GM19324 (cell line): ENCODE results near the gene RACGAP1.

Source experiments
- ATAC-seq: cut with Tn5 transposase; IDR thresholded peaks from one replicate; pipeline ENCODE4 v1.9.1; 2021; ENCODE audit warnings: mild to moderate bottlenecking, moderate library complexity; ENCODE audit not compliant: unreplicated experiment, low FRiP score

RACGAP1 gene, protein sequence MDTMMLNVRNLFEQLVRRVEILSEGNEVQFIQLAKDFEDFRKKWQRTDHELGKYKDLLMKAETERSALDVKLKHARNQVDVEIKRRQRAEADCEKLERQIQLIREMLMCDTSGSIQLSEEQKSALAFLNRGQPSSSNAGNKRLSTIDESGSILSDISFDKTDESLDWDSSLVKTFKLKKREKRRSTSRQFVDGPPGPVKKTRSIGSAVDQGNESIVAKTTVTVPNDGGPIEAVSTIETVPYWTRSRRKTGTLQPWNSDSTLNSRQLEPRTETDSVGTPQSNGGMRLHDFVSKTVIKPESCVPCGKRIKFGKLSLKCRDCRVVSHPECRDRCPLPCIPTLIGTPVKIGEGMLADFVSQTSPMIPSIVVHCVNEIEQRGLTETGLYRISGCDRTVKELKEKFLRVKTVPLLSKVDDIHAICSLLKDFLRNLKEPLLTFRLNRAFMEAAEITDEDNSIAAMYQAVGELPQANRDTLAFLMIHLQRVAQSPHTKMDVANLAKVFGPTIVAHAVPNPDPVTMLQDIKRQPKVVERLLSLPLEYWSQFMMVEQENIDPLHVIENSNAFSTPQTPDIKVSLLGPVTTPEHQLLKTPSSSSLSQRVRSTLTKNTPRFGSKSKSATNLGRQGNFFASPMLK

DNA sequence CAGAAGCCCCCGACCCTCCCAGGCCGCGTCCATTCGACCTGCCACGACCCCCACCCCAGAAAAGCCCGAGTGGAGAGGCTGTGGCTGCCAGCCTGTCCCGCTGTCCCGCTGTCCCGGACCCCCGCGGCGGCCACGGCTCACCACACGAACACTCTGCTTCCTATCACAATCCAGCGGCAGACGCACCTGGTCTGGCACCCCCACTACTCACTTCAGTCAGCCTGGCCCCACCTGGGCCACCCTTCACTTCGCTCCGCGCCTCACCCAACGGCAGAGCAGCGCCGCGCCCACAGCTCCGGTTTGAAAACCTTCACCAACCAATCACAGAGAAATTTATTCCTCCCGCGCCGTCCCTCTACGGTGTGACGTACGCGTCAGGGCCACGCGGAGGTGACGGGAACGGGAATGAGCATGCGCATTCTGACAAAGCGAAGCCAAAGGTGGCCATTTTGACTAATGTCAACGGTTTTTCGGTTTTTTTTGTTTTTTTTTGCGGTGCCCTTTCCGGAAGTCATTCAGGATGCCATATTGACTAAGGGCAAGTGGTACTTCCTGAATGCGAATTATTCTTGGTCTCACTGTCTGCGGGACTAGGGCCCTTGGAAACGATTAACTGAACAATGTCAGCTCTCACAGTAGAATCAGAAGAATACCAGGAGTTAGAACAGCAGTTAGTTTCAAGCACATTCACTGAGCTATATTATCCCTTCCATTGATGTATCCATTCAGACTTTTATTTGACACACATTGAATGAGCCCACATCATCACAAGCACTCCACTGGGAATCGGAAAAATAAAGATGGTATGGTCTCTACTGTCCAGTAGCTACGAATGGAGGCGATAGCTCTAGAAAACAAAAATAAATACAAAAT, at the start of gene RACGAP1:
RACGAP1 (minus strand) TSS at position 308 of the 873 bp plus-strand sequence. CDS start 8,779 bp downstream, outside the sequence.
- ATAC-seq = peak; percentile 98

DNA sequence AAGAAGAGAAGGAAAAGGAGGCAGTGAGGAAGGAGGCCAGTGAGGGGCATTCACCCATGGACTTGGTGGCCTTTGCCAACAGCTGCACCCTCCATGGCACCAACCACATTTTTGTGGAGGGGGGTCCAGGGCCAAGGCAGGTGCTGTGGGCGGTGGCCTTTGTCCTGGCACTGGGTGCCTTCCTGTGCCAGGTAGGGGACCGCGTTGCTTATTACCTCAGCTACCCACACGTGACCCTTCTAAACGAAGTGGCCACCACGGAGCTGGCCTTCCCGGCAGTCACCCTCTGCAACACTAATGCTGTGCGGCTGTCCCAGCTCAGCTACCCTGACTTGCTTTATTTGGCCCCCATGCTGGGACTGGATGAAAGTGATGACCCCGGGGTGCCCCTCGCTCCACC, 48.4 kb upstream of the RACGAP1 start:
- no peak for ATAC-seq

DNA sequence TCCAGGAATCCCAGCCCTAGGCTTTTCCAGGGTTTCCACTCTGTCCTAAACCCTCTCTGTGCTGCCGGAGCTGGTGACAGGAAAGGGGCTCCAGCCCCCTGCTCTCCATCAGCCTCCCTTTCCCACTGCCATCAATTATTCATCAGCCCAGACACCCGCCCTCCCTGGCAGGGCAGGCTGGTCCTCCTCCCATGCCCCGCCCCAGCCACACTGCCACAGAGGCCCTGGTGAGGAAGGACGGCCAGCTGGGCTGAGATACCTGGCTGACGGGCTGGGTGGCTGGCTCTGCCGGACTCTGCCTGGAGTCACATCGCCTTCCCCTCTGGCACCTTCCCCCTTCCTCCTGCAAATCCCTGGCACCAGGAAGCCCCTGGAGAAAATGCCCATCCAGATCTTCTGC, 47.9 kb upstream of the RACGAP1 start:
- no peak for ATAC-seq

DNA sequence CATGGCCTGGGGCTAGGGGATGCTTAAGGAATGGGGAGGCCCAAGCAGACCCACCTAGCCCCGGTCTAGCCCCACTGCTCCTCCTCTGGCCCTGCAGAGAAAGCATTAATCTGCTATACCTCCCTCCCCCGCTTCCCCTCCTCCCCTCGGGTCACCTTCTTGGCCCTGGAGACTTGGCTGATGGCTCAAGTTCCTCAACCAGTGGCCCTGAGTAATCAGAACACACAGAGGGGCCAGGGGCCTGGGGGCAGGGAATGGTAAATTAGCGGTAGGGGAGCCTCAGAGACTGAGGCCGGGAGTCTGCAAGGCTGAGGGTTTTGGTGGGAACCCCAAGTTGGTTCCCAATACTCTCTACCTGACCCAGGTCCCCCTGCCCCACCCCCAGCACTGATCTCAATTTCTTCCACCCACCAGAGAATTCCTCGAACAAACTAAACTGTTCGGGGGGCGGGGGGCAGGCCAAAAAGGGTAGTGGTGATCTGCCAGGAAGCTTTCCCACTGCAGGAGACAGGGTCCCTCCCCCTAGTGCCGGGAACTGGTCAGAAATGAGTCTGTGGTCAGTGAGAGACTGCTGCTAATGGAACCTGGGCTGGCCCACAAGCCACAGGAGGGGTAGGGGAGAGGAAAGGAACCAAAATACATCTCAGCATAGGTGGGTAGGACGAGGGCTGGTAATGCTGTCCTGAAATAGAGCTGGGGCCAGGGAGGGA, 47.1 kb upstream of the RACGAP1 start:
- no peak for ATAC-seq

DNA sequence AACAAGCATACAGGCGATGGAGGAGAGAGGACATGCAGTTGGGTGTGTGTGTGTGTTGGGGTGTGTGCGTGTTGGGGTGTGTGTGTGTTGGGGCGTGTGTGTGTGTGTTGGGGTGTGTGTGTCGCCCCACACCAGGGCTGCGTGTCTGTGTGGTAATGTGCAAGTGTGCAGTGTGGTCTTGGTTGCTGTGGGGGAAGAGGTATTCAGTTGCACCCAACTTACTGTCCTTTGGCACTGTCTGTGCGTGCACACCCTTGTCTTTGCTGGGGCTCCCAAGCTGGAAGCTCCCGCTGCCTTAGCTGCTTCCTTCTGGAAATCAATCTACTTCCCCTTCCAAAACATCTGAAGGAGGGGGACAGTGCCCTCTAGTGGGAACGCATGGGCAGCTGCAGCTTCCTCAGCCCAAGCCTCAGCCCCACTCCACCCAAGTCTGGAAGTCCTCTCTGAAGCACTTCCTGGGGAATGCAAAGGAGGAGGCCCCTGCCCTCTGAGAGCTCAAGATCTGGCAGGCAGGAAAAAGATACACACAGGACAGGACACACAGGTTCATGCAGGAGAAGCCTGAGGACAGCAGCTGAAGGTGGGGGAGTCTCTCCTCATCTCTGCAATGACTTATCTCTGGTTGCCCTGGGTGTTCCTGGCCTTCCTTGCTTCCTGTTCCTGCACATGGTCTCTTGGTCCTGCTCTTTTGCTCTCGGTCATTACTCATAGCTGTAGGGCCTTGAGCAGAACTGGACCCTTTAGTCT, 45.2 kb upstream of the RACGAP1 start:
- no peak for ATAC-seq

DNA sequence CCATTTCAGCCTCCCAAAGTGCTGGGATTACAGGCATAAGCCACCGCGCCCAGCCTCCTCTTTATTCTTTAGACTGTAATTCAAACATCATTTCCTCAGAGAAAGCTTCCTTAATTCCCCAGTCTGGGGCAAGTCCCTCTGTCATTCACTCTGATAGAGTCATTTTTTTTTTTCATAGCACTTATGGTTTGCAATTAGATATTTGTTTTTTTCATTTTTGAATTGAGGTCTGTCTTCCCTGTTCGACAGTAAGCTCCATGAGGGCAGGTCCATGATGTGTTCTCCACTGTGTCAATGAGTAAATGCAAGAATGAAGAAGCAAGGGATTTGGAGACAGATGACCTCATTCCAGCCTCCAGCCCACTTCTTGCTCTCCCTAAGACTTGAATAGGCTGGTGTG, 44.2 kb upstream of the RACGAP1 start:
- ATAC-seq = no peak

DNA sequence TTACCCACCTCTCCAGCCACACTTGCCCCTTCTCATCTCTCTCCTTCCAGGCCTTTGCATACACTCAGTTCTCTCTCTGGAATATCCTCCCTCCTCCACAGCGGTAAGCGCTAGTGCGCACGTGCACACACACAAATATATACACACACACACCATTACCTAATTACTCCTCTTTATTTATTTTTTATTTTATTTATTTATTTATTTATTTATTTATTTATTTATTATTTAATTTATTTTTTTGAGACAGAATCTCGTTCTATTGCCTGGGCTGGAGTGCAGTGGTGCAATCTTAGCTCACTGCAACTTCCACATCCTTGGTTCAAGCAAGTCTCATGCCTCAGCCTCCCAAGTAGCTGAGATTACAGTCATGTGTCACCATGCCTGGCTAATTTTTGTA, 43.8 kb upstream of the RACGAP1 start:
- no peak for ATAC-seq

DNA sequence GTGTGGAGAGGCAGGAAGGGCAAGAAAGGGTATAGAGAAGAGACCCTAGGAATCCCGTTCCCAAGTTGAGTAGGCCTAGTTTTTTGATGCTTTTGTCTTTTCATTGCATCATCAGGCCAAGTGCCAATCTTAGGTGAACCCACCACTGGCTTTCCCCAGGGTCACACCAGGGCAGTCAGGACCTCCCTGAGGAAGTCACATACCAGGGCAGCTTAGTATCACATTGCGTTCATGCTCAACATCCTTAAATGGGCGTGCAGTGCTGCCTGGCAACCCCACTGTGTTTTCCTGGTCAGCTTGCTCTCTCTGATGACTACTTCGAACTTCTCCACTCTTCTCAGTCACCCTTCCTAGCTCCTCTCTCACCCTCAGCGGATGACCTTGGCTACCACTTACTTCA, 41.1 kb upstream of the RACGAP1 start:
- ATAC-seq = no peak

DNA sequence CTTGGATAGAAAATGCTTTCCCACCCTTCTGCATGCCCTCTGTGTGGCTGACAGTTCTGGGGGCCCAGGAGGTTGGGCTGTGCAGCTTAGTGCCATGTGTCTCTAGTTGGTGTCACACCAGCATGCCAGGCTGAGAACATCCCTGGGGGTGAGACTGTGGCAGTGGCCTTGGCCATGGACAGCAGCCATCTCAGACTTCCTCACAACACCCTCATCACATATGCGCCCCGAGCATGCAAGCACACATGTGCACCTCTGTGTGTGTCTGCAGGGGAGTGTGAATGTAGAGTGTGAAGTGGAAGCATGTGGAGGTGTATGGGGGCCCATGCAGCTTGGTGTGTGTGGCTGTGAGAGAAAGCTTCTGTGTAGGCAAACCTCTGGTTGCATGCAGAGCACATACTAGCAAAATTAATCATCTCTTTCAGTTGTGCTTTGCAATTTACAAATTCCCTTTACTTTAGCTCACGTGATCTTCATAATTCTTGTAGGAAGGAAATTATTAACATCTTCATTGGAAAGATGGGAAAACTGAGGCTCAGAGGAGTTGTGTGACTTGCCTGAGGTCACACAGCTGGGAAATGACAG, 40.5 kb upstream of the RACGAP1 start:
- ATAC-seq = no peak

DNA sequence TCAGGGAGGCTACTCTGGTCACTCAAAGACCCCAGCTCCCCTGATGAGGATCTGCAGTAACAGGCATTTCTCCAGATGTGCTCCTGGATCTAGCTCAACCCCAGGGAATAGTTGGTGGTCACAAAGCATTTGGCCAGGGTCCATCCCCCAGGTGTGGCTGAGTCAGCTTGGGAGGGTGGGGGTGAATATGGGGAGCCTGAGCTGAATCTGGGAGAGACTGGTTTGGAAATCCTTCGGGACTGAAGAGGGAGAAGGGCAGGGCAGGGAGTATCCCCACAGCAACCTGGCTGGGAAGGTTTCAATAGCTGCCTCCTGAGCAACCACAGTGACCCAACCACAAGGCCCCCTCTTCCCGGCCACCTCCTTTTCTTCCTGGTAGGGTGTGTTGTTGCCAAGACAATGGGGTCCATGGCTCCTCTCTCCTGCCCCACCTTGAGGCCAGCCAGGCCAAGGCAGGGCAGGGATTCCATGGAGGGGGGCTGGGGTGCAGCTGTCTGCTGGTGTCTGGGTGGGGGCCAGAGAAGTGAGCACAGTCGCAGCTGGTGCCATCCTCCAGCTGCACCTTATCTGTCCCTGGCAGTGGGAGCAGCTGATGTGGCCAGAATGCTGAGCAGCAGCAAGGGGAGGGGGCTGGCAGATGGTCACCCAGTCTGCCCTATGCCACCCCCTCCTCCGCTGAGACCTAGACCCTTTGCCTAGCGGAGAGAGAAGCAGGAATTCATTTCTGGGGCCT, 37.6 kb upstream of the RACGAP1 start:
- ATAC-seq = no peak

DNA sequence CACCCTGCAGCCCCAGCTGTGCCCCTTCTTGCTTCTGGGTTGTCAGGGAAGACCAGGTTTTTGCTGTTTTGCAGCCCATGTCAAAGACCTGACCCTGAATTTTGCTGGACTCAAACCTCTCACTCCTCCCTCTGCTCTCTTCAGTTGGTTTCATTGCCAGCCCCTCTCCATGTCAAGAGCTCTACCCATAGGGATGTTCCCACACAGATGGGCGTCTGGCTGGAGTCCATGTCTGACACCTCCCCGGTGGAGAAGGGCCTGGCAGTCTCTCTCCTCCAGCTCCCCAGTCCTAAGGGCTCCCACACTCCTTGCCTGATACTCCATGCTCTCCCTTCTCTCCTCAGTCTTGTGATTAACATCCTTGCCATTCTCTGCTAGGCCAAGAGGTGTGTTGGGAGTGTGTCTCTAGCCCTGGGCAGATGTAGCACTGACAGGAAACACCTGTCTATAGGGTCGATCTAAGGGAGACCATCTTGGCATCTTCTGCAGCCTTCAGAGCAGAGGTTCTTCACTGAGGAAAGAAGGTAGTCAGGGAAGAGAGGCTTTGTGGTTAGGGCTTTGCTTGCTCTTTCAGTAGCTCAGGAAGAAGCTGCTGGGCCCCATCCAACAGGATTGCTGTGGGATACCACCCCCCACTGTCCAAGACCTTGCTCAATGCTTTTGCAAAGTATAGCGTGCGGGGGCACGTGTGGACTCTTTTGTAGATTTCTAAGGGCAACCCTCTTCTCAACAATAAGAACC, 36.8 kb upstream of the RACGAP1 start:
- no peak for ATAC-seq

DNA sequence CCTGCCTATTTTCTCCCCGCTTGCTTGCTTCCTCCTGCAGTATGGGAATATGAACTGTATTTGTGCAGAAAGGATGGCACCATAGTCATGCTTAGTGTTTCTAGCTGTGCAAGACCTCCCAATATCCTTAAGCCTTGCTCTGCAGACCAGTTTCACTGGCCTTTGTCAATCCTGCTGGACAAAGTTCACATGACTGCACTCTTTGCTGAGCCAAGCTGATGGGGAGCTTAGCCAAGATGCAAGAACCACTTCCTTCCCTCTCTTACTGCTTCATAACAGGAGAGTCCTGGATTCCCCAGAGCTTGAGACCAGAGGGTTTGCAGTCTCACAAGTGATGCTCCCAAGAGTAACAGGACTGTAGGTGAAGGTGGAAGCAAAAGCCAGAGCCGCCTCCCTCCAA, 35.9 kb upstream of the RACGAP1 start:
- ATAC-seq = no peak

DNA sequence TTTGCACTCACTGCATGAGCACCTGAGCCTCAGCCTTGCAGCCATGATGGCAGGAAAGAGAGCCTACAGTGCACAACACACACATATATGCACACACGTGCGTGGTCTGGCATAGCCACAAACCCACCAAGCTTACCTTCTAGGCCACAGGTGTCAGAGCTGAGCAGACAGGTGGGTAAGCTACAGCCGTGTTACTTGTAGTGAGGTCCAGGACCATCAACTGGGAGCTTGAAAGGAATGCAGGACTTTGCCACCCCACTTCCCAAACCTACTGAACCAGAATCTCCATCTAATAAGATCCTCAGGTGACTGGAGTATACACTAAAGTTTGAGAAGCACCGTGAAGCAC, 34.8 kb upstream of the RACGAP1 start:
- ATAC-seq = no peak

DNA sequence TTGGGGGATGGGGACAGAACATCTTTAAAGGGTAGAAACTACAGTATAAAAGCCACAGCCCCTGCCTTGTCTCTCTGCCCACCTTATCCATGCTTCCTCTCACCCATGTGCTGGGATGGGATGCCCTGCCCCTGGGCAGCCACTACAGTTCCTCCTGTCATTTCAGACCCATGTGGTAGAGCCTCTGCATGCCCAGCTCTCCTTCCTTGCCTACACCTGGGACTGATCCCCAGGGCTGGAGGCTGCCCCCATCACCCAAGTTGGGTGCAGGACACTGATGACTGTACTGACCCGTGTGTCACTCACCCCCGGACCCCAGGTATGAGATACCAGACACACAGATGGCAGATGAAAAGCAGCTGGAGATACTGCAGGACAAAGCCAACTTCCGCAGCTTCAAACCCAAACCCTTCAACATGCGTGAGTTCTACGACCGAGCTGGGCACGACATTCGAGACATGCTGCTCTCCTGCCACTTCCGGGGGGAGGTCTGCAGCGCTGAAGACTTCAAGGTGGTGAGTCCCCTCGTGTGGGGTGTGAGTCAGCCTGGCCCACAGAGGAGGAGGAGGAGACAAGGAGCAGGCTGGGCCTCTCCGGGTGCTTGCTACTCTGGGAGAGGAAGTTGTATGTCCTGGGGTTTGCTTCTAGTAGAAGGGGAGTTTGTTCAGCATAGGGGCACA, 34.3 kb upstream of the RACGAP1 start:
- ATAC-seq = no peak

DNA sequence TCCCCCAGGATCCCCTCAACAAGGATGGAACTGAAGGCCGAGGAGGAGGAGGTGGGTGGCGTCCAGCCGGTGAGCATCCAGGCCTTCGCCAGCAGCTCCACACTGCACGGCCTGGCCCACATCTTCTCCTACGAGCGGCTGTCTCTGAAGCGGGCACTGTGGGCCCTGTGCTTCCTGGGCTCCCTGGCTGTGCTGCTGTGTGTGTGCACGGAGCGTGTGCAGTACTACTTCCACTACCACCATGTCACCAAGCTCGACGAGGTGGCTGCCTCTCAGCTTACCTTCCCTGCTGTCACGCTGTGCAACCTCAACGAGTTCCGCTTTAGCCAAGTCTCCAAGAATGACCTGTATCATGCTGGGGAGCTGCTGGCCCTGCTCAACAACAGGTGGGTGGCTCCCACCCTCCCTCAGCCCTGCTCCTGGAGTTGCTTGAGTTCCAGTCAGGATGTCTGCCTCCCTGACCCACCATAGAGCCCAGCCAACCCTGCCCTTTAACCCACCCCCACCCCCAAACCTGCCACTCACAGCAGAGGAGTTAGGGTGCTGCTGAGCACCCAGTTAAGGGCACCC, 33.5 kb upstream of the RACGAP1 start:
- ATAC-seq = no peak

DNA sequence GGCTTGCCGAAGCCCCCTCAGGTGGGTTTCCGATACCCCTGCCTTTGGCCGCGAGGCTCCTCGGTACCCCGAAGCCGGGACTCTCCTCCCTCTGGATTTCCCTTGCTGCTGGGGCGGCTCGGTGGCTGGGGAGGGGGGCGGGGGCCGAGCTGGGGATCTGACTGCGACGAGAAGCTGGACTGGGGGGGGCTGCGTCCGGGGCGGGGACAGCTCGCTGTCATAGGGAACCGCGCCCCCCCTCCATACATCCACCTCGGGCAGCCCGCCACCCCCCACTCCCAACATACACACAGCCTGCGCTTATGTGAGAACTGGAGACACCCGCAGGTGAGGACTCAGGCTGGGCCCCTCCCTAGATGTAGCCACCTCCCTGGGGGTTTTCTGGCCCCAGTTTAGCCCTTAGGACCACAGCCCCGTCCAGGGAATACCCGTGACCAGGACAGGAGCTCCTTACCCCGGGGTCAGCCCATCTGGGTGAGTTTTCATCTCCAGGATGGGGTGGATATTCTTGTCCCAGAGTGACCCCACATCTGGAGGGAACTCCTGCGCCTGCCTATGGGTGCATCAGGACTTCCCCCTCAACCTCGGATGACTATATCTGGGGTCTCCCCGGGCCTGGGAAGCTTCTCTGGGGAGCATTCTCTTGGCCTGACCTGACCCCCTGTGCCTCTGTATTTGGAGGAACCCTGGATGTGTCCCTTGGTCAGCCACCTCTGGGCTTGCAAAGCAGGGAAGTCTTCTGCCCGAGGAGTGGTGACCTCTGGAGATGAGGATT, 32.8 kb upstream of the RACGAP1 start:
- ATAC-seq = no peak
